SK-N-DZ (cell line): Measurements from ENCODE around the gene DYNC1LI1.
"Not testable (repeated sequence)": the region's sequence is repeated elsewhere in the genome, so short reads cannot be mapped to it uniquely, and the experiment has no call there.

ENCODE experiments used
- DNase-seq: peaks from one replicate; pipeline ENCODE4 v3.0.0-alpha.2; 2015; ENCODE audit warnings: low spot score

The DYNC1LI1 gene

DNA sequence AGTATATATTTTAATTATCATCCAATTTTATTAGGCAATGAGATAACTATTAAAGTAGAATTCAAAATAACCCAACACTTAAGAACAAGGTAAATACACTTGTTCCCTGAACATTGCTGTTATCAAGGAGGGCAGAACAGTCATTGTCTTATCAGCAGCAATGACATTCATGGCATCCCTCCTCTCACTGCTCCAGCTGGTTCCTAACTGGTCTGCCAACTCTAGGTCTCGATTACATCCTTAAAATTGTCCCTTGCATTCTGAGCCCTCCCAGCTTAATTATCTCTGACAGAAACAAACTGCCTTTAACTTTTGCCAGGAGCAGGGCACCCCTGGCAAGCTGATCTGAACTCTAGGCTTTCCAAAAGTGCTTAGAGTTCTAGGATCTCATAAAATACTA is 14.0 kb upstream of the DYNC1LI1 start:
- DNase-seq = no peak

DNA sequence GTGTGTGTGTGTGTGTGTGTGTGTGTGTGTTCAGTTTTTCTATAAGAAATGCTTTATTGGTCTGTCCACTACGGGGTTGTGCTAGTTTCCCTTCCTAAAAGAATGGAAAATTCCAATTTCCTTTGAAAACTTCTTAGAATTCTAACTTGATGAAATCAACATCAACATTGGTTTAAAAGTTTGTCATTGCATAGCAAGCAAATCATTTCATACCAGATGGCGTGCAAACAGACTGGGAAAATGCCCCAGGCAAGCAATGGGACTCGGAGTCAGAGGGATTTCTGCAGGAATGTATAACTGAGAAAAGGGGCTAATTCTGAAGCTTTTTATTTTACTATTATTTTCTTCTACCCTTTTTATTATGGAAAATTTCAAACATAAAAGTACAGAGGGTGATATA is 13.1 kb upstream of the DYNC1LI1 start:
- no peak for DNase-seq

DNA sequence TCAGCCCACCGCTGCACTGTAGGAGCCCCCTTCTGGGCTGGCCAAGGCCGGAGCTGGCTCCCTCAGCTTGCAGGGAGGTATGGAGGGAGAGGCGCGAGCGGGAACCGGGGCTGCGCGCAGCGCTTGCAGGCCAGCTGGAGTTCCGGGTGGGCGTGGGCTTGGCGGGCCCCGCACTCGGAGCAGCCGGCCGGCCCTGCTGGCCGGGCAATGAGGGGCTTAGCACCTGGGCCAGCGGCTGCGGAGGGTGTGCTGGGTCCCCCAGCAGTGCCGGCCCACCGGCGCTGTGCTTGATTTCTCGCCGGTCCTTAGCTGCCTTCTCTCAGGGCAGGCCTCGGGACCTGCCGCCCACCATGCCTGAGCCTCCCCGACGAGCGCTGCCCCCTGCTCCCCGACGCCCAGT is 8.0 kb upstream of the DYNC1LI1 start:
- not testable (repeated sequence) for DNase-seq

DNA sequence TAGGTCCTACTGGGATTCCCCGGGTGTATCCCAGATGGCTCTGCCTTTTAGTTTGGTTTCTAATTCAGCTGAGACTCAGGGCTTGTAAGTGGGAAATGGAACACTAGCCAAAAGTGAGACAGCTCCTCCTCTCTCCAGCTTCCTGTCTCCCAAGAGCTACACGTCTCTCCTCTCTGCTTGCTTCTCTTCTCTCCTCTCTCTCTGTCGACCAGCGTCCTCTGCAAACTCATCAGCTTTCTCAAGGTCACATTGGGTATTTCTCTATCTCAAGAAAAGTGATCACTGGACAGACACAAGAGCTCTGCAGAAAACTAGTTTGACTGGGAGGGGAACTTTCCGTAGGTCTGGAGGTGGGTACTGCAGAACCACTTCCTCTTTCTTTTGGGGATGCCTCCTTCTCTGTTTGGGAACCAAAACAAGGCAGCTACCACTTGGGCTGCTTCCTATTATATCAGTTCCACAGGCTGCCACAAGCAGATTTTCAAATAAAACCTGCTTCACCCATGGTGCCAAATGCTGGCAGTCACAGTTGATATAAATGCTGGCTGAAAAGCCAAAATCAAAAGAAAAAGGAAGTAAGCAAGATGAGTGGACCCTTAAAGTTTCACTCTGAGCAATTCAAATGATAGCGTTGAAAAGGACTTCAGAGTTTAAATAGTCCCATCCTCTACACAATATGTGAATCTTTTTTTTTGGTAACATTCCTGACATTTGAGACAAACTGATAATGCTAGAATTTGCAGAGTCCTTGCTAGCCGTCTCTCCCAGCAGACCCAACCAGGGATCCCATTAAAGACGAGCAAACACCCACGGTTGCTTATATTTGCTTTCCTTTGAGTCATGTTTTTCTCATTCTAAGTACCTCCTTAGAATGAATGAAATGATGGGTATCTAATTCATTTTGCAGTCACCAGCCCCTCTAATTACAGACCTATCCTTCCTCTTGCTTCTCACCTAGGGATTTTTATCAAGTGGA is 7.2 kb upstream of the DYNC1LI1 start:
- DNase-seq = no peak

DNA sequence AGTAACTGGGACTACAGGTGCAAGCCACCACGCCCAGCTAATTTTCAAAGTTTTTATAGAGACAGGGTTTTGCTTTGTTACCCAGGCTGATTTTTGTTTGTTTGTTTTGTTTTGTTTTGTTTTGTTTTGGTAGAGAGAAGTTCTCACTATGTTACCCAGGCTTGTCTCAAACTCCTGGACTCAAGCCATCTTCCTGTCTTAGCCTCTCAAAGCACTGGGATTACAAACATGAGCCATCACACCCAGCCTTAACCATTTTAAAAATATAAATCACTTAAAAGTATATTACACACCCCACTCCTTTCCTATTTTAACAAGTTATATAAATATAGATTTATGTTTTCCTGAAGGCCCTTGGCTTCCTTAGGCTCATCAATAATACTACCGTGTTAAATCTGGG is 6.5 kb upstream of the DYNC1LI1 start:
- no peak for DNase-seq

DNA sequence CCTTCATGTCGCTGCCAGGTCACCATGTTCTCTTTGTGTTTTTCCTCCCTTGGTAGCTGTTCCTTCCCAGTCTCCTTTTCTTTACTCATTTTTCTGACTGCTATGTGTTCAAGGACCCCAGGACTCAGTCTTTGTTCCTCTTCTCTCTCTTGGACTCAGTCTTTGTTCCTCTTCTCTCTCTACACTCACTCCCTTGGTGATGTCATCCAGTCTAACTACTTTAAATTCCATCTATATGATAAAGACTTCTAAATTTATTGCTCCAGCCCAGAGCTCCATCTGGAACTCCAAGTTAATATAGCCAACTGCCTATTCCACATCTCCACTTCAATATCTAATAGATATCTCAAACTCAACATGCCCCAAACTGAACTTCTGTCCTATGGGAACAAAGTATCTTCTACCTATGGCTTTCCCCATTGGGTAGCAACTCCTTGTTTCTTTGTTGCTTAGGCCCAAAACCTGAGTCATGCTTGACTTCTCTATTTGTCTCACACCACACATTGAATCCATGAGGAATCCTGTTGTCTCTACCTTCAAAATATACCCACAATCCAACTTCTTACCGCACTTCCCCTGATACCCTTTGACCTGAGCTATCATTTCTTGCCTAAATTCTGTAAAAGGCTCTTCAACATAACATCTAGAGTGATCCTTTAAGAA is 4.9 kb upstream of the DYNC1LI1 start:
- DNase-seq = no peak

DNA sequence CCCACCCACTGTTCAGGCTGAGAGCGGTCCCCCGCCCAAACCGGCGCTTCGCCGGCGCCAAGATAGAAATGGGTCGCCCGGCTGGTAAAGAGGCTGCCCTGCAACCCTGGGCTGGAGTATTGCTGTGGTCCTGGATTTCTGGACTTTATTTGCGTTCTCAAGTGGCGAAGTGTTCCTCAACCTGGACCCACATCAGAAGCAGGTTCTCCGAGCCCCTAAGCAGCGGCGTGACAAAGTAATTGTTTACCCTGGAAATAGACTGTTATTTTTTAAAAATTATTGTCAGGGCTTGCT is 481 bp upstream of the DYNC1LI1 start:
- no peak for DNase-seq

DNA sequence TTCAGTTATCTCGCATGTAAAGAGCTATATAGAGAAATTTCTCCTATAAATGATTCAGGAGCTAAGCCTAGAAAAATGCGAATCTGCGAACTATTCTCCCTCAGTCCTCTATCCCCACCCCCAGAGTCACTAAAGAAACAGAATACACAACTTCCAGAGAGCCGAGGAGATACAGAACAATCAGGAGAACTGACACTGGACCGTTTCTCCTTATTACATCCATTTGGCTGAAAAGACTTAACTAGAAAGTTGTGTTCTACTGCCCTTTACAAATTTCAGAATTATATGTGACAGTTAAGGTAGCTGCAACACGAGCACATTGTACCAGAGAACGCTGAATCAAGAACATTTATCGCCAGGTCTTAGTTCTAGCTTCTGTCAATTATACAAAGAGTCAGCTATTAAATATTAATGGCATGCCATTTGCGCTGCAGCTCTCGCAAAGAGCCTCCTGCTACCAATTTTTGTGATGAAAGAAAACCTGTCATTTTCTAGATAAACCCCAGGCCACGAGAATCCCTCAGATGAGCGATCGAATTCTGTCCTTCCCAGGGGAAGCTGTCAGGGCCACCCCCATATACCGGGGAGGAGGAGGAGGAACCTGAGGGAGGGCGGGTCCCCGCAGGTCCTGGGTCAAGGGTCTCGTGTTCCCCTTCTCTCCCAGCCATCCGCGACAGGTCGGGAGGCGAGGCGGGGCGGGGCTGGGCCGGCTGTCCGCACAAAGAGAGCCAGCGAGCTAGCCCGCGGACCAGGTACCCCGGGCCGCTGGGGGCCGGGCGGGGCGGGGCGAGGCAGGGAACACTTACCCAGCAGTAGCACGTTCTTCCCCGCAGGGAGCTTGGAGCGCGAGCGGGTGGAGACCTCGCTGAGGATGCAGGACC is 878 bp downstream of the DYNC1LI1 start:
- DNase-seq = peak; percentile 76

DNA sequence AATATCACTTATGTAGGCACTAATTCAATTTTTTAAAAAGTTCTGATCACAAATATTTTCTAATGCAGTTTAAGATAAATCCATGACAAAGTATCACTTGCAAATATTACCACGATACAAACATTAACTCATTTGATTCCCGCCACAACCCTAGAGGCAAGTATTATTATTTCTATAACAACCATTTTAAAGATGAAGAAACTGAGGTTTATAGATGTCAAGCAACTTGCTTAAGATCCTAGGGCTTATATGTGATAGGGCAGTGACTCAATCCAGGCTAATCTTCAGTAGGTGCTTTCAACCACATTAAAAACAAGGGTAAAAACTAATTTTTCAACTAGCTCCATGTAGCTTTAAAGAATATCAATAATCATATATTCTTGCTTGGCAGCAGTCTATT is 1.7 kb downstream of the DYNC1LI1 start:
- no peak for DNase-seq

DNA sequence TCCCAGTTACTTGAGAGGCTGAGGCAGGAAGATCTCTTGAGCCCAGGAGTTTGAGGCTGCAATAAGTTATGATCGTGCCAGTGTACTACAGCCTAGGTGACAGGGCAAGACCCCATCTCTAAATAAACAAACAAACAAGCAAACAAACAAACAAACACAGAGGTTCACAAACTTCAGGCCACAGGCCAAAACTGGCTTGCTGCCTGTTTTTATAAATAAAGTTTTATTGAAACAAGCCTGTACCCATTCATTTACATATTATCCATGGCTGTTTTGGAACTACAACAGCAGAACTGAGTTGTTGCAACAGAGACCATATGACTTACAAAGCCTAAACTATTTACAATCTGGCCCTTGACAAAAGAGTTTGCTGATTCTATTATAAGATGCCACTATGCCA is 6.5 kb downstream of the DYNC1LI1 start:
- DNase-seq = no peak

DNA sequence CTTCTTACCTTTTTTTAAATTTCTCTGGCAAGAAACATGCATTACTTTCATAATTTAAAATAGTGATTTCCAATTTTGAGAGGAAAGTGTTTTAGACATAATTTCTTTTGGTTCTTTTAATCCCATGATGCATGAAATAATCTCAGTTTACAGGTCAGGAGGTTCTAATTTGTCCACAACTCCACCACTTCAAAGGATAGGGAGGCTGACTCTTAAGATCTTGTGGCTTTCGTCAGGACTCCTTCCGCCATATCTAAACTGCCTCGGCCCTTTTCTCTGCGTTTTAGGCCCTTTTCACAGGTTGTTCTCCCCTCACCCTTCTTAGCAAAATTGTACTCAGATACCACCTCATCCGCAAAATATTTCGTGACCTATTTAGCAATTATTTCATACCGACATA is 8.0 kb downstream of the DYNC1LI1 start:
- no peak for DNase-seq

DNA sequence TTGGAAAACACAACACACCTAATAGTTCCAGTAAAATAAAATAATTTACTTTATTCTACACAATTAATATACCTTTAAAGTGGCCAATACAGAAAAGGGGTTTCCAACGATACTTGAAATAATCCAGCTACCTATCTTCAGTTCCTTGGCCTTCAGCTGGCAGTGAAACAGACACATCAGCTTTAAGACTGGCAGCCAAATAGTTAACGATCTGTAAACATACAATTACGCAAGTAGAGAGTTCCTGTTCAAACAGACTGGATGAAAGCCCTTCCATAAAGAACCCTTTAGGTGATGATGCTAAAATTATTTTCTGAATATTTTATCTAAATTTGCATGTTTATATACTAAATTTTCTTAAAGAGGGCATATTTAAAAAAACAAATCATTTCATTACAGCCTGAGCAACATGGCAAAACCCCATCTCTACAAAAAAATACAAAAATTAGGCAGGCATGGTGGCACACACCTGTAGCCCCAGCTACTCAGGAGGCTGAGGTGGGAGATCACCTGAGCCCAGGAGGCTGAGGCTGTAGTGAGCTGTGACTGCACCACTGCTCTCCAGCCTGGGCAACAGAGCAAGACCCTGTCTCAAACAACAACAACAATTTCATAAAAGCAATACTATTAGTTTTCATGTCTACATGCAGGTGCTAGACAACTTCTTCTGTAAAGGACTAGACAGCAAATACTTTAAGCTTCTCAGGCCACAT is 12.9 kb downstream of the DYNC1LI1 start:
- DNase-seq = no peak

DNA sequence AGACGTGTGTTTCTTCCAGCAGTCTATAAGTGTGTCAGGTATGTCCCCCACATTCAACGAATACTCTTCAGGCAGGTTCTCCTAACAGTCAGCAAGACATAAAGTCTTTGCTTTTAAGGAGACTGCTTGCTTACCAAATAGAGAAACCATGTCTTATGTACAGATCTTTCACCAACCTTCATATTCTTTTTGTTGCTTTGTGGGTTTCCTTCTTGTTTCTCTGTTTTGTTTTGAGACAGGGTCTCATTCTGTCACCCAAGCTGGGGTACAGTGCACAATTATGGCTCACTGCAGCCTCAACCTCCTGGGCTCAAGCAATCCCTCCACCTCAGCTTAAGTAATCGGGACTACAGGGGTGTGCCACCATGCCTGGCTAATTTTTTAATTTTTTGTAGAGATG is 14.3 kb downstream of the DYNC1LI1 start:
- DNase-seq = no peak

DNA sequence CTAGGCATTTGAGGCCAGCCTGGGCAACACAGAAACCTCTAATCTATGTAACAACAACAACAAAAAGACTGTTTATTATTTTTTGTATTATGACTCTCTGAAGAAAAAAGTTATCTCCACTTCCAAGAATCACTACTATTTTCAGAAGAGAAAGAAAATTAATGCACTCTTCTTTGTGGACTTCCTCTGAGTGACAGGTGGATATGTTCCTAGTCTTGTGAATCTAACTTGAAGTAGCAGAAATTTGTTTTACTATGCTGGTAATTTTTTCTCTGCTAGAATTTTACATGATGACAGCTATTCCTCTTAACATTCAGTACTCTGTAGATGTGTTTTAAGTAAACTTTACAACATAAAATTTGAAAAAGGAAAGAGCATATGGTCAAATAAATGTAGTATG is 16.7 kb downstream of the DYNC1LI1 start:
- DNase-seq = no peak

DNA sequence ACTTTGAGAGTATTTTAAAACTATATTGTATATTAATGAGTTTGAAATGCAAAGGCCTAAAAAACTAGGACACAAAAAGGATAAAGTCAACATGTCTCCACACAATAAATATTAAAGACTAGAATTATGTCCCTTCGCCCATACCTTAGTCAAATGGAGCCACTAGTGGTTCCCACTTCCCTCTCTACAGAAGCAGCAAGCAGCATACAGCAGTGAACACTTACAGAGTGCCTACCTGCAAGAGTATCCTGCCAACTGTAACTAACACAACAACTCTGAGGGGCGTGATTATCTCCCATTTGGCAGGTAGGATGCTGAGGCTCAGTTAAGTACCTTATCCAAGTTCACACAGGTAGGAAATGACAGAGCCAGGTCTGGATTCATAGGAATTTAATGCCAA is 17.2 kb downstream of the DYNC1LI1 start:
- DNase-seq = no peak

DNA sequence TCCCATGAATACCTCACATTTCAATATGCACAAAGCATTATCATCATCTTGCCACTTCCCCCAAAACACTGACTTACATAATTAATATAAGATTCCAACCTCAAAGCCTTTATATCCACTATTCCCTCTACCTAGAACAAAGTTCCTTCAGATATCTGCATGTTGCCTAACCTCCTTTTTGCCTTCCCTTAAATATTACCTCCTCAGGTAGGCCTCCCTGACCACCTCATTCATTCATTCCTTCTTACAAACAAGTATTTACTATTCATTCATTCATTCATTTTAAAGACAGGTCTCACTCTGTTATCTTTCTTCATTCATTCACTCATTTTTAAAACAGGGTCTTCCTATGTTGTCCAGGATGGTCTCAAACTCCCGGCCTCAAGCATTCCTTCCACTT is 18.6 kb downstream of the DYNC1LI1 start:
- no peak for DNase-seq

DNA sequence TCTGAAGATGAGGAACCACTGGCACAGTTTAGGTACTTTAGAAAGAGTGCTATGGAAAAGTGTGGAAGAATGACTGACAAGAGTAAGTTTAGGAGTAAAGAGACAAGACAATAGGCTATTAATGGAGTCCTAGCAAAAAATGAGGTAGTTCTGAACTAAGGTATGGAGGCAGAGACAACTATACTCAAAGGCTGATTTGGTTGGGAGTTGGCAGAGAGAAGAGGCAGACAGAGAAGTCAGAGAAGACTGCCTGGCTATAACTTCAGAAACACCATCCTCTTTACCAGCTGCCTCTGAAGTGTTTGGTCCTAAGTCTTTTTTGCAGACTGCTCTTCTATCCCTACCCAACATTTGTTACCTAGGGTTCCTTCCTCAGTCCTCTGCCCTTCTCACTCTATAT is 19.2 kb downstream of the DYNC1LI1 start:
- DNase-seq = no peak

DNA sequence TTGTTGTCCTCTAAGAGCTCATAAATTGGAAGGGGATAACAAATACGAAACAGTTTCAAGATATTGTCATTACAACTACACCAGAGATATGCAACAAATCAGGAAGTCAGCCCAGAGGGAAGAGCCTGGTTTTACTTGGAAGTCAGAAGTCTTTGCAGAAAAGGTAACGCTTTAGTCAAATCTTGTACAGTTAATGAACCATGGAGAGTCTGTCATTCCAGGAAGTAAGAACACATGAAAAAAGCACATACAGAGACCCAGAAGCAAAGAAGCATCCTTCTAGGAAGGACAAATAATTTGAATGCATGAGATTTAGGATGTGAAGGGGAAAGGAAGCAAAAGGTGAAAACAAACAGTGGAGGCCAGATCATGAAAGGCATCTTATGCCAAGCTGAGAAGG is 19.6 kb downstream of the DYNC1LI1 start:
- no peak for DNase-seq

DNA sequence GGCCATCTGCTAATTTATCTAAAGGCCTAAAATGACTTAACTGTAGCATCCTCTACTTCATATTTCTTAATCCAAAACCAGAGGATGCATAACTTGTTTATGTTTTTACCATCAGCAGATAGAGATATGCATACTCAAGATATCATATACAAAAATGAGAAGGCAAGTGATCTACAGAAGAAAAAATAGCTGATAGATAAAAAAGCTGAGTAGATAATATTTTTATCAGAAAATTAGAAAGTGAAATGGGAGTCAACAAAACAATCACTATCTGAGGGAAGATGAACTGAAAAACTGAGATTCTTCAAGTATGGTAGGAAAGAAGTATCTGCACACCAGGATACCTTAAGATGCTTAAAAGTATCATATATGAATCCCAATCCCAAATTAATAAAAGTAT is 25.4 kb downstream of the DYNC1LI1 start:
- DNase-seq = no peak

DNA sequence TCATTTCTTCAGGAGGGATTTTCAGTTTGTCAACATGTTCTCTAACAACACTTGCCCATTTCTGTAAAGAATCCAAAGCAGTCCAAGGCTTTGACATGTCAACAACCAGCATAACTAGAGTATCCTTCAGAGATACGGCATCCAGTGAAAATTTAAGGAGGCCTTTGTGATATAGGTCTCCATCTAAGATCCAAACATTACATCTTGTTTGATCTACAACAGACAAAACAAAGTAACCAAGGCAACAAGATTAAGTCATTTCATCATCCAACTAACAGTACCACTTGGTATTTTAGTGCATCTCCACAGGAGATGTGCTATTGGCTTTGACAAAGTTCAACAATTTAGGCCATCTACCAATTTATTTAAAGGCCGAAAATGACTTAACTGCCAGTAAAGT is 25.8 kb downstream of the DYNC1LI1 start:
- DNase-seq = no peak

DNA sequence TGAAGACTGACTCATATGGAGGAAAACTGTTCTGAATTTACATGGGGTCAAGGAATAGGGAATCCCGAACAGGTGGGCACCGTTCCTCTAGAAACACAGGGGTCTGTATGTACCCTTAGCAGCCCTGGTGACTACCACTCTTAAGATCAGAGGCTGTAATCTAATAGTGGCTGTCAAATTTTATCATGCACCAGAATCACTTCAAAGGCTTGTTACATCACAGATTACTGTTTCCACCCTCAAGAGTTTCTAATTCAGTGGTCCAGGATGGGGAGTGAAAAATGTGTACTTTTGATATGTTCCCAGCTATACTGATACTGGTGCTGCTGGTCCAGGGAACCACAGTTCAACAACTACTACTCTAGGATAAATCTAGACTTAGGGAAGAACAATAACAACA is 27.9 kb downstream of the DYNC1LI1 start:
- peak; percentile 31 for DNase-seq

DNA sequence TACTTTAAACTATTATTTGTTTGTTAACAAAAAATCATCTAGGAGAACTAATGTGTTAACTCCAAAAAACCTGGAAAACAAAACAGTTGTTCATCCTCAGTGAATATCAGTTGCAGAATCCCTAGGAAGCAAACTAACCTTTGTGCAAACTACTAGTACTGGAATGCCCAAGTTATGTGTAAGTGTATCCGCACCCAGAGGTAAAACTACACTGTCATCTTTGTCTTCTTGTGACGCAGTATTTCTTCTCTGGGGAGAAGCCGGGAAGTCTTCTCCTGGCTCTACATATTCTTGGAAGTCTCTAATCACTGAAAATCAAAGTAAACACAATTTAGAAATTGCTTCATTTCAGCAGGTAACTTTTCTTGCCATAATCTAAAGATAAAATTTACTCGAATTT is 29.8 kb downstream of the DYNC1LI1 start:
- DNase-seq = no peak
